ENCODE measurements around the gene CTNNA2. TPM values are rescaled to one million over a fixed set of nuclear protein-coding genes. Genes with fewer than 3 reads are reported as not detected.
"Not testable (repeated sequence)": the region's sequence is repeated elsewhere in the genome, so short reads cannot be mapped to it uniquely, and the experiment has no call there.

CTNNA2 gene
- total RNA-seq, 1 experiment from 2014 or later, result 7.2 TPM

- DNase-seq (ENCODE audit: low read depth, low spot score), result no peak
- in situ Hi-C loops (cut with HindIII; ENCODE audit: low pct_unique_long_range_greater_than_20kb, low sequenced_read_pairs), result no loop called here
Measured at GRCh38 chr2:80008596-80008995, 495.7 kb downstream of the CTNNA2 start.

- in situ Hi-C loops (cut with HindIII; ENCODE audit: low pct_unique_long_range_greater_than_20kb, low sequenced_read_pairs), result no loop called here
- no peak for DNase-seq (ENCODE audit: low read depth, low spot score)
Measured at GRCh38 chr2:80009211-80009610, 496.4 kb downstream of the CTNNA2 start.

- DNase-seq (ENCODE audit: low read depth, low spot score), result no peak
Measured at GRCh38 chr2:80012061-80012460, 499.2 kb downstream of the CTNNA2 start.

GRCh38 chr2:80014637-80015036, 501.8 kb downstream of the CTNNA2 start:
- in situ Hi-C loops (cut with HindIII; ENCODE audit: low pct_unique_long_range_greater_than_20kb, low sequenced_read_pairs), result no loop called here
- no peak for DNase-seq (ENCODE audit: low read depth, low spot score)

More at GRCh38 chr2:80012061-80012460, 499.2 kb downstream of the CTNNA2 start:
- in situ Hi-C loops (cut with HindIII; ENCODE audit: low pct_unique_long_range_greater_than_20kb, low sequenced_read_pairs), result no loop called here

- in situ Hi-C loops (cut with HindIII; ENCODE audit: low pct_unique_long_range_greater_than_20kb, low sequenced_read_pairs), result no loop called here
- no peak for DNase-seq (ENCODE audit: low read depth, low spot score)
Measured at GRCh38 chr2:80016171-80016570, 503.3 kb downstream of the CTNNA2 start.

- no peak for DNase-seq (ENCODE audit: low read depth, low spot score)
- in situ Hi-C loops (cut with HindIII; ENCODE audit: low pct_unique_long_range_greater_than_20kb, low sequenced_read_pairs), result no loop called here
Measured at GRCh38 chr2:80019571-80020460, 507.0 kb downstream of the CTNNA2 start.

GRCh38 chr2:80022018-80022417, 509.2 kb downstream of the CTNNA2 start:
- in situ Hi-C loops (cut with HindIII; ENCODE audit: low pct_unique_long_range_greater_than_20kb, low sequenced_read_pairs), result no loop called here

GRCh38 chr2:80026040-80026729, 513.3 kb downstream of the CTNNA2 start:
- DNase-seq (ENCODE audit: low read depth, low spot score), result no peak
- in situ Hi-C loops (cut with HindIII; ENCODE audit: low pct_unique_long_range_greater_than_20kb, low sequenced_read_pairs), result no loop called here

More at GRCh38 chr2:80022018-80022417, 509.2 kb downstream of the CTNNA2 start:
- DNase-seq (ENCODE audit: low read depth, low spot score), result no peak

GRCh38 chr2:80028051-80028450, 515.2 kb downstream of the CTNNA2 start:
- in situ Hi-C loops (cut with HindIII; ENCODE audit: low pct_unique_long_range_greater_than_20kb, low sequenced_read_pairs), result no loop called here
- no peak for DNase-seq (ENCODE audit: low read depth, low spot score)

- in situ Hi-C loops (cut with HindIII; ENCODE audit: low pct_unique_long_range_greater_than_20kb, low sequenced_read_pairs), result no loop called here
- no peak for DNase-seq (ENCODE audit: low read depth, low spot score)
Measured at GRCh38 chr2:80028584-80028983, 515.7 kb downstream of the CTNNA2 start.

GRCh38 chr2:80030135-80030534, 517.3 kb downstream of the CTNNA2 start:
- DNase-seq (ENCODE audit: low read depth, low spot score), result no peak
- in situ Hi-C loops (cut with HindIII; ENCODE audit: low pct_unique_long_range_greater_than_20kb, low sequenced_read_pairs), result no loop called here

GRCh38 chr2:80032684-80033083, 519.8 kb downstream of the CTNNA2 start:
- in situ Hi-C loops (cut with HindIII; ENCODE audit: low pct_unique_long_range_greater_than_20kb, low sequenced_read_pairs); DNase-seq (ENCODE audit: low read depth, low spot score): not testable (repeated sequence)

- DNase-seq (ENCODE audit: low read depth, low spot score), result no peak
- in situ Hi-C loops (cut with HindIII; ENCODE audit: low pct_unique_long_range_greater_than_20kb, low sequenced_read_pairs), result no loop called here
Measured at GRCh38 chr2:80035749-80036285, 523.0 kb downstream of the CTNNA2 start.

- in situ Hi-C loops (cut with HindIII; ENCODE audit: low pct_unique_long_range_greater_than_20kb, low sequenced_read_pairs), result no loop called here
- DNase-seq (ENCODE audit: low read depth, low spot score), result no peak
Measured at GRCh38 chr2:80037310-80037709, 524.5 kb downstream of the CTNNA2 start.

- no peak for DNase-seq (ENCODE audit: low read depth, low spot score)
- in situ Hi-C loops (cut with HindIII; ENCODE audit: low pct_unique_long_range_greater_than_20kb, low sequenced_read_pairs), result no loop called here
Measured at GRCh38 chr2:80040226-80040625, 527.4 kb downstream of the CTNNA2 start.

- no peak for DNase-seq (ENCODE audit: low read depth, low spot score)
- in situ Hi-C loops (cut with HindIII; ENCODE audit: low pct_unique_long_range_greater_than_20kb, low sequenced_read_pairs), result no loop called here
Measured at GRCh38 chr2:80042635-80043034, 529.8 kb downstream of the CTNNA2 start.

- no peak for DNase-seq (ENCODE audit: low read depth, low spot score)
- in situ Hi-C loops (cut with HindIII; ENCODE audit: low pct_unique_long_range_greater_than_20kb, low sequenced_read_pairs), result no loop called here
Measured at GRCh38 chr2:80048296-80048695, 535.4 kb downstream of the CTNNA2 start.

GRCh38 chr2:80050246-80050645, 537.4 kb downstream of the CTNNA2 start:
- DNase-seq (ENCODE audit: low read depth, low spot score), result no peak
- in situ Hi-C loops (cut with HindIII; ENCODE audit: low pct_unique_long_range_greater_than_20kb, low sequenced_read_pairs), result no loop called here
